Hepatic stellate cell (primary cell): ENCODE data around the gene POLQ.
"Not testable (repeated sequence)": the region's sequence is repeated elsewhere in the genome, so short reads cannot be mapped to it uniquely, and the experiment has no call there.

ENCODE experiments used
- DNase-seq: peaks from one replicate; pipeline ENCODE4 v3.0.0; 2011; ENCODE audit warnings: low spot score

POLQ gene

DNA sequence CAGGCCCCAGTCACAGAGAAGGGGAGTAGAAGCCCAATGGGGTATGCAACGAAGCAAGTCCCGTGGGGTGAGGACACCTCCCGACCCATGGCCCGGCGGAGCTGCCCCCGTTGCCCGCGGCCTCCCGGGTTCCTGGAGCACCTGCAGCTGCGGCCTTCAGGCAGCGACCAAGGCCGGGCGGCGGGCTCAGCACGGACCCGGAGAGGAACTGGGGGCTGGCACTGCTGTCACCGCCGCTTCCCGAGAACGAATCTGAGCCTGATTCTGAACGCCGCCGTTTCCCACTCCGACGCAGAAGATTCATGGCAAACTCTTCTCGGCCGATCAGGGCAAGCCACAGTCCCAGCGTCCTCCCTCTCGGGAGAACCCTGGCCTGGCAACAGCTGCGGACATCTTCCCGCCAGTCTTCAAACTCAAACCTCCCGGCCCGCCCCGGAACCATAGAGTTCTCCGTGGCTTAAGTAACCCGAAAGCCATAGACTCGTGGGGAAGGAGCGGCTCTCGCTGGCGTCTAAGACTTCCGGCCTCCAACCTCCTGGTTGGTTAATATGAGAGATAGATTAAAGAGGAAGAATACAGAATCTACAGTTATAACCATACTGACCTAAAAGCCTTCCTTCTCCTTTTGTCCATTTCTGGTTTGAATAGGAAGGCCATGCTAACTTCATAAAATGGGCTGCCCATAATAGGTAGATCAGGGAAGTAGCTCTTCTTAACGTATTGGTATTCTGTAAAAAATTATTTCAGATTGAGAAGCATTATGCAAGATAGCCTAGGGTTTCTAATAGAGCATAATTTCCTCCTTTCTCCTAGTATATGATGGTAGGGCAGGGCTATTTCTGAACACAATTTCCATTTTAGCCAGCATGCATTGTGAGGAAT, at the start of gene POLQ:
Gene POLQ, minus strand, starts transcription at position 415 of the 882 bp plus-strand sequence. Its CDS starts 111 bp downstream, at position 304.
- peak; percentile 87 for DNase-seq

DNA sequence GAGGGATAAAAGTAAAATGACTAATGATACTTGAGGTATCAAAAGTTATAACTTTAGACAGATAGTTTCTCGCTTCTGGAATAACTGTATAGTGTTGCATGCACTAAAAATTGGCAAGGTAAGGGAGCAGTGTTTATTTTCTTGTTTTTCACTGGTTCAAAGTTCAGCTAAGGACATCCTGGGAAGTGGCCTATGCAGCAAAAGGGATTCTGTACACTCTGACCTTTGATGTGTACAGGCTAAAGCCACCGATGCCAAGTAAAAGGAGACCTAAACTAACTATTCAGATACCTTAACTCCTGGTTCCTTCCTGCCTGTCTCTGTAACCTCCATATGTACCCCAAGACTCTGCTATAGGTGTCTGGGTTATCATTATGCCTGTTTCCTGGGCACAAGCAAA, 49.1 kb upstream of the POLQ start:
- no peak for DNase-seq

DNA sequence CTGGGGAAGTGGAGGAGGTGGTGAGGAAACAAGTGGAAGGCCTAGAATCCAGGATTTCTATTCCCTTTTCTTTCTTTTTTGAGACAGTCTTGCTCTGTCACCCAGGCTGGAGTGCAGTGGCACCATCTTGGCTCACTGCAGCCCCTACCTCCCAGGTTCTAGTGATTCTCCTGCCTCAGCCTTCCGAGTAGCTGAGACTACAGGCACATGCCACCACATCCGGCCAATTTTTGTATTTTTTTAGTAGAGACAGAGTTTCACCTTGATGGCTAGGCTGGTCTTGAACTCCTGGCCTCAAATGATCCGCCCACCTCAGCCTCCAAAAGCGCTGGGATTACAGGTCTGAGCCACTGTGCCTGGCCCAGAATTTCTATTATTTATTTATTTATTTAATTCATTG, 48.0 kb upstream of the POLQ start:
- not testable (repeated sequence) for DNase-seq

DNA sequence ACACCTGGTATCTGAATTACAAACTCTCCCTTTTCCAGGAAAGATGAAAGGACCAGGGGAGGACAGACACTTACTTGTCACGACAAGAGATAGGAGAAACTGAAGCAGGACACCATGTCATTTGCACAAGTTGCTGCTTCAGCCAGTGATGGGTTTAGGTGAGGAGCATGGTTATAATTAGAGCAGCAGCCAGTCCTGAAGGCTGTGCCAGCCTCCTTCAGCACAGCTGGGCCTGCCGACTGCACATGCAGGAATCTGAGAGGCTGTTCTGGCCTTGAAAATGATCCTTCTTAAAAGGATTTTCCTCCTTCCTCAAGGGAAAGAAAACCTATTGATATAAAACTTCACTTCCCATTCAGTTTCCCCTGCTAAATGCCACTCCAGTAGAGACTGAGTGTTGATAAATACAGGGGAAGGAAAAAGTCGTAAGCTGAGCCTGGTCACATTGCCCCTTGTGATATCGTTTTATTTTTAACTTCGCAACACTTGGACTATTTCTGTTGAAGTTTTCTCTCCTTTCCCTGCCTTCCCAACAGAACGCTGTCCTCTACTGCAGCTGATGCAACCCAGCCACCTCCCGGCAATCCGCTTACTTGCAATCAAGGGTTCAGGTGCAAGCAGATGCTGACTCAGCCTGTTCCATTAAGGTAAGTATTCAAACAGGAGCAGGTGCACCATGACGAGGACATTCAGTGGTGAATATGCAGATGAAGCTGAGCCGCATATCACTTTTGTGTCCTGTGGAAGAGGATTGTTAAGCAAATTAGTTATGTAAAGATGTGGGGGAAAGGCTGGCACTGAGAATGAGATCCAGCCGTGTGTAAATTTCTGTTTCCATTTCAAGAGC, 47.3 kb upstream of the POLQ start, which contains the start of gene FBXO40:
Gene FBXO40, plus strand, starts transcription at position 524 of the 847 bp plus-strand sequence. CDS start 27,197 bp downstream, outside the sequence.
- DNase-seq: no peak

DNA sequence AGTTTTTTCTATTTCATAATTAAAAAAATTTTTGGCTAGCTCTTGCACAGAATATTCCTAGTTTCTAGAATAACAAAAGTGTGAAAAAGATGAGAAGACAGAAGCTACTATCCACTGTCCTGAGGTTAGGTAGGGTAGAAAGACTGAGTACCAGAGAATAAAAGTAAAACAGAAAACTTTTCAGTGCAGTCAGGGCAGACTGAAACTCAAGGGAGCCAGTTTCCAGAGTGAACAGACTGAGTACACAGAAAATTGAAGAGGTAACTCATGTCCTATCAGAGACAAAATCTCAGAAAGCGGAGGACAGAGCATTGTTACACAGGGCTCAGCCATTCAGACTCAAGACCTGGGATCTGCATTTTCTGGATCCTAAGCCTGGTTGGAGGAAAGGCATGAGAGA, 38.6 kb upstream of the POLQ start:
- DNase-seq: no peak

DNA sequence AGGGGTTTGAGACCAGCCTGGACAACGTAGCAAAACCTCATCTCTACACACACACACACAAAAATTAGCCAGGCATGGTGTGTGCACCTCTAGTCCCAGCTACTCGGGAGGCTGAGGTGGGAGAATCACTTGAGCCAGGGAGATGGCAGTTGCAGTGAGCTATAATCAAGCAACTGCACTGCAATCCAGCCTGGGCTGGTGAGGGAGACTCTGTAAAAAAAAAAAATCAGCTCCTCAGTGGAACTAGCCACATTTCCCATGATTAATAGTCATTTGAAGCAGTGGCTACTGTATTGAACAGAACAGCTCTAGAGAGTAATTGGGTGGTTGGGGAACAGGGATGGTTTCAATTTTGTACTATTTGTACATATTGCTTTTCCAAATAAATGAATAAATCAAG, 35.9 kb upstream of the POLQ start:
- no peak for DNase-seq

DNA sequence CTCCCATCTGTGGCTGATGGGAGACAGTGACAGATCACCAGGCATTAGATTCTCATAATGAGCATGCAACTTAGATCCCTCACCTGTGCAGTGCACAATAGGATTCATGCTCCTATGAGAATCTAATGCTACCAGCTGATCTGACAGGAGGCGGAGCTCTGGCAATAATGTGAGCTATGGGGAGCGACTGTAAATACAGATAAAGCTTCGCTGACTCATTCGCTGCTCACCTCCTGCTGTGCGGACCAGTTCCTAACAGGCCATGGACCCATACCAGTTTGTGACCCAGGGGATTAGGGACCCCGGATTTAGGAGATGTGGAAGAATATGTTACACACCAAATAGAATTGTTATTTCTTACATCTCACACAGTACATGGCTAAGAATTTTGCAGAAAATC, 28.7 kb upstream of the POLQ start:
- DNase-seq: no peak

DNA sequence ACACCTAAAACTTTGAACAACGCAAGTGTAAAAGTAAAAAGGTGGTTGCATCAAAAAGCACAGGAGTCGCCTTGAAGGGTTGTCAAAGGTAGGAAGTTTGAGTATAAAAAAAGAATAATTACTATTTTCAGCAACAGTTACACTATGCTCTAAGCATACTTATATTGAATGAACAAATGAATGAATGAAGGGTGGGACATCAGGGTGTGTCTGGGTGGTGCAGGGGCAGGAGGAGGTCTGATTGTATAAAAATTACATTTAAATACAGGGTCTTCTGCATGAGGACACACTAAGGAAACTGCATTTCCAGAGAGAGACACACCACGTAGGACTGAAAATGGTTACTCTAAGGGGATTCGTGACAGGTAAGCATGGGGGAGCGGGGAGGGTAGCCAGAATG, 21.9 kb upstream of the POLQ start, which contains the start of gene ARGFX:
Gene ARGFX, plus strand, starts transcription at position 301 of the 400 bp plus-strand sequence. CDS start 2,765 bp downstream, outside the sequence.
- no peak for DNase-seq

DNA sequence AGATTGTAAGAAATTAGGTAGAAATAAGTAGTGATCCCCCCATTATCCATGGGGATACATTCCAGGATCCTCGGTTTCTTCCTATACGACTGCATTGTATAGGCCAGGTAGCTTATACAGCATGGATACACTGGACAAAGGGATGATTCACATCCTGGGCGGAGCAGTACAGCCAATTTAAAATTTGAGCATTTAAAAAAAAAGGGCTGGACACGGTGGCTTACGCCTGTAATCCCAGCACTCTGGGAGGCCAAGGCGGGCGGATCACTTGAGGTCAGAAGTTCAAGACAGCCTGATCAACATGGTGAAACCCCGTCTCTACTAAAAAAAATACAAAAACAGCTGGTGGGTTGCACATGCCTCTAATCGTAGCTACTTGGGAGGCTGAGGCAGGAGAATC, 21.0 kb upstream of the POLQ start:
- DNase-seq: no peak

DNA sequence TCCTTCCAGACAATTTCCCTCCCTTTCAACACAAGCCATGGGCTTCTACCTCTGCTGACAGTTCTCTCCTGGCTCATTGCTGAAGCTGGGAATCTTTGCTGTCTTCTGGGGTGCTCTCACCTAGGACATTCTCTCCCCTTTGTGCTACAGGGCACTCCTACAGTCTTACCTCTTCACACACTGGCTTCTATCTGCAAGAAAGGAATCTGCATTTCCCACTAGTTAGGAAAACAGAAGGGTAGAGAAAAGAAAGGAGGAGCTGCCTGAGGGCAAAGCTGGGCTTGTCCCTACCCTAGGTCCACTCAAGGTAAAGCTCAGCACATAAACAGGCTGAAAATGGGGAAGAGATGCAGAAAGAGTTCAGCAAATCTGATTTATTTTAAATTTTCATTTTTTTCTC, 16.4 kb upstream of the POLQ start:
- no peak for DNase-seq

DNA sequence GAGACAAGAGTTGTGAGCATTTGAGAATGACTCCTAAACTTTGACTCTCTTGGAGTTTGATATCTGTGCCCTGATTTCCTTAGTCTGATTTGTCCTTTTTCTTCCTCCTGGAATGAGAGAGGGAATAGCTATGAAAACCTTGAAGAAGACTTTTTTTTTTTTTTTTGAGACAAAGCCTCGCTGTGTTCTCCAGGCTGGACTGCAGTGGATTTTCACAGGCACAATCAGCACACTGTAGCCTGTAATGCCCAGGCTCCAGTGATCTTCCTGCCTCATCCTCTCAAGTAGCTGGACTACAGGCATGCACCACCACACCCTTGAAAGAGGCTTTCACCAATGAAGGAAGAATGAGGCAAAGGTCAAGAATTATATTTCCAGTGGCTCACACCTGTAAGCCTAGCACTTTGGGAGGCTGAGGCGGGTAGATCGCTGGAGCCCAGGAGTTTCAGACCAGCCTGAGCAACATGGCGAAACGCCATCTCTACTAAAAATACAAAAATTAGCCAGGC, 11.7 kb upstream of the POLQ start:
- DNase-seq: no peak

DNA sequence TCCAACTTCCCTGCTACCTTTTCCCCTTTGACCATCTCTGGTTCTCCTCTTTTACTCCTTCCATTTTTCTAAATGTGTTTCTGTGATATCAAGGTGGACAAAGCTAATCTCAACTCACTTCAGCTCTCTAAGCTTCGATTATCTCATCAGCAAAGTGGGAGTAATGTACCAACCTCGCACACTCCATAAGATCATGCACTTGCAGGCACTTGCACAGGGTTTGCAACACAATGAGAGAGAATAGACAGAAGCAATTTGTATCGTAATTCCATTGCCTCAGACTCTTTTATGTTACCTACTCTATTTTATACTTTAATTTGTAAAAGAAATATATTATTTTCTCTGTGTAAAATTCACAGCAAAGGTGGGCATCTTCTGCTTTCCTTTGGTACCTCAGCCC, 7.0 kb upstream of the POLQ start:
- no peak for DNase-seq

DNA sequence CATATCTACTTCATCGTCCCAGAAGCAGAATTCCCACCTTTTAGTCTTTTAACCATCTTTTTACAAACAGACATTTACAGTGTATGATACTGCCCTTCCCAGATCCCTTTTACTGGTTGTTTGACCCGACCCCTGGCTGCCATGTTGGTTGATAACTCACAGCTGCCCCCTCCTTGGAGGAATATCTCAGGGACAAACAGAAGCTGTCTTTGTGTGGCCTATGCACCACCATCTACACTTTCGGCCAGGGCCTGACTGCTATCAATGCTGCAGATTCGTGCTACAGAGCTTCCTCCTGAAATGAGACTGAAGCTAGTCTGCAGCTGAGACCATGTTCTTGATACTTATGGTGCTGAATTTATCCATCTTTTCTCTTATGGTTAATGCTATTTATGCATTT, 6.6 kb upstream of the POLQ start:
- DNase-seq: peak; percentile 12

DNA sequence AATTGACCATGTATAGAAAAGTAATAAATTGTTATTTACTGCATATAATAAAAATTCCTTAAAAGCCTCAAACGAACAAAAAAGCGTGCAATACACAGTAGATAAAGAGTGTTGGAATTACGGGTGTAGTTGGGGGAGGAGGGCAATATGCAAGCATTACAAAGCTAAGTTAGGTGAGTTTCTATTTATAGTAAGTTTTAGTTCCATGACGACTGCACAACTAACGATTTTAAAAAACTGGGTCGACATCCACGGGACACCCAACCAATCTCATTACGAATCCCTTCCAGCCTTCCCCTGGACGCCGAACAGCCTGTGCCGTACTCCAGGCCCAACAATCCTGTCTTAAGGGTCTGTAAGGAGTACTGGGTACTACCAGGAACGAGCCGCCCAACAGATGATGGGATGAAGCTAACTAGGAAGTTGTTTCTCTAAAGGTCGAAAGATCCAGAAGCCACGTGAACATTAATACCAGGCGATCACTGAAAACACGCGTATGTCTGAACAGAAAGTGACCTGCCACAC, 677 bp downstream of the POLQ start:
- DNase-seq: no peak

DNA sequence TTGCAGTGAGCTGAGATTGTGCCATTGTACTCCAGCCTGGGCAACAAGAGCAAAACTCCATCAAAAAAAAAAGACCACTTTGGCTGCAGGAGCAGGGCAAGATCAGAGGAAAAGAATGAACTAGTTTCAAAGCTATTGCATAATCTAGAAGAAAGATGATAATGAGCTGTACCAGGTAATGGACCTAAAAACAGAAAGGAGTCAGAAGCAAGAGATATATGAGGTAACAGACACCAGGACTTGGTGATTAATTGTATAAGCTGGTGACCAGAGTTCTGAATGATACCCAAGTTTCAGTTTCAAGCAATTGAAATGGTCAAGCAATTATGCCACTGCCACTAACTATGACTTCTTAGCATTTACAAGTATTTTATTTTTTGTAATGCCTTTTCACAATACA, 2.9 kb downstream of the POLQ start:
- no peak for DNase-seq

DNA sequence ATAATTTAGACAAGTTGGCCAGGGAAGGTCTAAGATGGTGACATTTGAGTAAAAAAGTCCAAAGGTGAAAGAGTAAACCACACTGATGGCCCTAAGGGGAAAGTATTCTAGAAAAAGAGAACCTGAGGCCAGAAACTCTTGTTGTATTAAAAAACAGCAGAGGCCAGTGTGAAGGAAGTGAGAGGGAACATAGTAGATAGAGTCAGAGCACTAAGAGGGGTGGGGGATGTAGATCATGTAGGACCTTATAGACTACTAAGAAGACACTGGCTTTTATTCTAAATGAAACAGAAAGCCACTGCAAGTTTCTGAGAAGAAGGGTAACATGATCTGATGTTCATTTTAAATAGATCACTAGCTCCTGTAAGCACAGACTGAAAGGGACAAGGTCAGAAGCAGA, 14.5 kb downstream of the POLQ start:
- no peak for DNase-seq

DNA sequence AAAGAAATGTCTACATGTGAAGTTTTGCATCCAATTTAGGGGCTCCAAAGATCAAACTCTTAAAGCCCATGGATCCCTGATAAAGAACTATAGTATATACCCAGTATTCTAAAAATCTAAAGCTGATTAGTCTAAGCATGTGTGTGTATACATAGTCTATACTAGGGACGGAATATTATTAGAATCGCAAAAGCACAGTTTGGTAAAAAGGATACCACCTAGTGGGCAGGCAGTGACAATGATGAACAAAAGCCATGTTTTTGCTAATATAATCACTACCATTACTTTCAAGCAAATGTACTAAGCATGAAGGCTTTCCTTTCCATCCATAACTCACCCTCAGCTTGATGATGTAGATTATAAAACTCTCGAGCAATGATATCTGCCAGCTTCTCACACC, 16.5 kb downstream of the POLQ start:
- DNase-seq: peak; percentile 42

DNA sequence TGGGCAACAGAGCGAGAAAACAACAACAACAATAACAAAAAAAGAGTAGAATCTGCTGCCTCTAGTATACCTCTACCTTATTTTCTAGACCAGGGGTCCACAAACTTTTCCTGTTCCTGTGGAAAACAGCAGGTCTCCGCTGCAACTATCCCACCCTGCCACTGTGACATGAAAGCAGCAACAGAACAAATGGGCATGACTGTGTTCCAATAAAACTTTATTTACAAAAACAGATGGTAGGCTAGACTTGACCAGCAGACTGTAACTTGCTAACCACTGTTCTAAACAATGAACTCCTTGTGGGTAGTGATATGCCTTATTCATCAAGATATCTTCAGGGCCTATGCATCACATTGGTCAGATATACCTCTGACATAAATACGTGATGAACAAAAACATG, 25.3 kb downstream of the POLQ start:
- DNase-seq: no peak

DNA sequence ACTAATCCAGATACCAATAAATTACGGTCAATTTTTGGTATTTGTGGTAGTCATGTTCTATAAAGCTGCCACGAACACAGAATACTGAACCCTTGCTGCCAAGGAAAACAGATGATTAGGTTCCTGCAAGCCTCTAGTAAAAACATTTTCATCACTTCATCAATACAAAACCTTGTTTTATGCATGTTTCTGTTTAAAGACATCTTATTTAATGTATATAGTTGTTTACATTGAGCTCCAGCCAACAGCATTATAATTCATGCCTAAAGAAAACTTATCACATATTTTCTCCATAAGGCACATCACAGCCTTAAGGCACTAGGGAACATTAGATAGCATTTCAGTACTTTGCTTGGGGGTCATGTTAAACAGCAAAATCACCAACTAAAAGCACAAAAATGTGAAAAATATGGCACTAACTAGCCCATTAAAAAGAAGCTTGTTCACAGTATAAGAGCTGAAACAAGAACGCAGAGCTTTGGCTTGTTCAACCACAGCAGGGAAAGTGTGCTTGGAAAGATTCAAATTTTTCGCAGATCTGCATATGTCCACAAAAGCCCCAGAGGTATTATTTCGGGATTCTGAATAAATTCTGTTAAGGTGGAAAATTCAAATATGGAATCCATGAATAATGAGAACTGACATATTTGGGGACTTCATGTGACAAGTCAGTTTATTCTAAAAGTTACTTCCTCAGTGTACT, 27.7 kb downstream of the POLQ start:
- DNase-seq: no peak

DNA sequence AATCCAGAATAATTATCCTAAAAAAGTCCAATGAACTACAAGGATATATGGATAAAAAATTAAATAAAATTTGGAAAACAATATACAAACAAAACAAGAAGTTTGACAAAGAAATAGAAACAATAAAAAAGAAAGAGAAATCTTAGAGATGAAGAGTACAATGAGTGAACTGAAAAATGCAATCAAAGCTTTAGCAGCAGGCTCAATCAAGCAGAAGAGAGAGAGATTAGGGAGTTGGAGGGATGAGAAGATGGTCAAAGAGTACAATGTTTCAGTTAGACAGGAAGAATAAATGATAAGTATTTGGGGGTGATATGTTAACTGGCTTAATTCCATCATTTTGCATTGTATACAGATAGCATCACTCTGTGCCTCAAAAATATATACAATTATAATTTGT, 29.9 kb downstream of the POLQ start:
- DNase-seq: no peak

DNA sequence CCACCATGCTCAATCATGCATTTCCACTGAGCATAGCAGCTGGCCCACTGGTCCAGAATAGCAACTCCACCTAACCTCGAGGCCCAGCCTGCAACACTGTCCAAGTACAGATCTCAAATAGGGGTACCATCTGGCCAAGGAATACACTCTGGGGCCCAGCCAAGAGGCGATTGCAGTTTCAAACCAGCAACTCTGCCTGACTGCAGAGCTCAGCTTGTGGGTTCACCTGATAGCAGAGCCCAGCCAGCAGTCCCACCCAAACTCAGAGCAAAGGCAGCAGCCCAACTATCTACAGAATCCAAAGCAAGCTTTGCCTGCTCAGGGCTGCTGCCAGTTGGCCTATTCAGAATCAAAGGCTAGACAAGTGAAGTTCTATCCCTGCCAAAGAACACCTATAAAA, 30.5 kb downstream of the POLQ start:
- DNase-seq: no peak

DNA sequence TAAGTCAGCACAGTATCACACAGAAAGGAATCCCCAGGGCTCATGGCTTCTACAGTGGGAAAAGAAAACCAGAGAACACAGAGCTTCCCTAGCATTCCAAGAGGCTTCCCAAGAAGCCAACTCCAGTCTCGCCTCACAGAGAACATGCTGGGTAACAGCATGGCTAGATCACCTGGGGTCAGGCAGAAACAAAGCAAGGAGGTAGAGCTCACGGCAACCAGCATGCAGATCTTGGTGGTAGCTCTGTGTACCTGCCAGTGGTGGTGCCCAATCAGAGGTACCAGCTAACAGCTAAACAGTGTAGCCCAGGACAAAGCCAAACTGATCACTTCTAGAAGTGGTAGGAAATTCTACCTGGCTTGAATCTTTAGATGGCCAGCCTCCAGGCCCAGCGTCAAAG, 31.3 kb downstream of the POLQ start:
- no peak for DNase-seq
